Measurements from ENCODE around the gene FARS2. TPM values are rescaled to one million over a fixed set of nuclear protein-coding genes. Genes with fewer than 3 reads are reported as not detected.

FARS2 gene
- total and polyA plus RNA-seq, 2 of the 13 experiments (the other 11 are each of a cell fraction or from before 2014, with no cell fraction given): 15.4 to 26.0 TPM

DNA sequence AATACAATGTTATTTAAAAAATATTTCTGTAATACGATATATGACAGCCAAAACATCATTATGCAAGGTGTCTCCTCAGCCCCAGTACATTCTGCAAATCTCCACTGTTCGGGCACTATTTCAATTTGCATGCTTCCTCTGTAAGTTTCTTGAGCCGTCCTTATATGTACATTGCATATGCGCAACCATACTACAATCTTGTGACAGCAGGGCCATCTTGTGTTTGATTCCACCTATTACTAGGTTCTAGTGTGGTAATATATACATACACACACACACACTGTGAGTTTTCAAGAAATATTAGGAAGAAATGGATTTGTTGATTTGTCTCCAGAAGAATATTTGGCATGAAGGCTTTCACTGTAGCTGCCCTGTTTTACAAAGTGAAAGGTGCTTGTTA is 10.4 kb upstream of the FARS2 start:
- no peak for ATAC-seq

DNA sequence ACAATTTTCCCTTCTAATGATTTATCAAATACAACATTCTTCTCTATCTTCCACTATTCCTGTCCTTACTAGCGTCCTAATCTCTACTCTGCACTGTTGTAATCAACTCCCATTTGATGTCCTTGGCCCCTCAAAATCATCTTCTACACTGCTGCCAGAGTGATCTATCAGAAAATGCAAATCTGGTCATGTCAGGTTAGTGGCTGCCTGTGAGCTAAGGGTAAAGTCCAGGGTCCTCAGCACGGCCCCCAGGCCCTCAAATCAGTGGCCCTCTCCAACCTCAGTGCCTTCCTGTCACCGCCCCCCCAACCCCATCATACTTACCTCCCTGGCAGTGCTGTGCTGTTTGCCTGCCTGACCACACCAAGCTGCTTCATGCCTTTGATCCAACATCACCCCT is 4.4 kb upstream of the FARS2 start:
- FAIRE-seq (no peak), DNase-seq (ENCODE audit: low spot score) (no peak), ATAC-seq (no peak)
- ChIA-PET CTCF (ENCODE audit: low intra/inter-chr PET ratio, low total read pairs) (no interaction called here), POLR2A (no interaction called here)
- in situ Hi-C loops (cut with HindIII; ENCODE audit: extremely low pct_ligation_motif_present, low pct_unique_long_range_greater_than_20kb): no loop called here
- Histone ChIP-seq H3K4me1 (ENCODE audit: insufficient read depth, low read length) (peaks cover 34% of the 10 kb centered on the region), H3K79me2 (ENCODE audit: insufficient read depth, low read length) (peaks cover 54% of the 10 kb centered on the region), H3K4me2 (ENCODE audit: low read depth, low read length) (peak overlapping the region; percentile 5; the same call in 1 of the 2 replicates), H3K9ac (ENCODE audit: insufficient read depth, low read depth, low read length) (no peak overlapping the region), H3K9me3 (ENCODE audit: low read length) (no peaks in the 10 kb centered on the region), H3K36me3 (replicated peaks in 1 of 2; ENCODE audit: control insufficient read depth in 1 of 2, insufficient read depth in 2 of 2, low read length in 2 of 2) (peaks cover 11 to 17% of the 10 kb centered on the region in 2 experiments), H2AFZ (ENCODE audit: low read length) (no peak overlapping the region), H3K27me3 (ENCODE audit: control insufficient read depth in 1 of 2, insufficient read depth in 2 of 2, low read length in 2 of 2) (peaks cover 0 to 2% of the 10 kb centered on the region in 2 experiments; a peak in 1 of 5 replicates), H4K20me1 (ENCODE audit: insufficient read depth, low read length) (no peaks in the 10 kb centered on the region), H3K4me3 (replicated peaks in 1 of 3; ENCODE audit: insufficient read depth in 1 of 3, low read depth in 2 of 3, low read length in 3 of 3) (no peak overlapping the region), H3K27ac (ENCODE audit: extremely low read length, insufficient read depth, low read length) (no peak overlapping the region)
- no TSS peak for BruUV-seq (replicated peaks)
- WGBS (ENCODE audit: low lambda C conversion rate): 58% methylated on average over 3 of the region's 3 CpGs
- intact Hi-C loops (cut with micrococcal nuclease; ENCODE audit: unreplicated experiment): no loop called here
- TF ChIP-seq ZNF788 (CRISPR knock-in tag; IDR thresholded peaks at IDR 0.05; ENCODE audit: borderline replicate concordance) (no peak), HNF4G (IDR thresholded peaks at IDR 0.05; ENCODE audit: borderline replicate concordance, low read depth, low read length) (peak; percentile 22; the same call in 1 of the 2 replicates), HNF4G (CRISPR knock-in tag; IDR thresholded peaks at IDR 0.05; ENCODE audit: borderline replicate concordance, low read depth) (no peak), NCOA5 (CRISPR knock-in tag; IDR thresholded peaks at IDR 0.05) (no peak), ZFYVE20 (CRISPR knock-in tag; IDR thresholded peaks at IDR 0.05; ENCODE audit: borderline replicate concordance, low read depth) (no peak), CEBPG (CRISPR knock-in tag; IDR thresholded peaks at IDR 0.05) (no peak), HDAC2 (CRISPR knock-in tag; IDR thresholded peaks at IDR 0.05) (no peak), NONO (IDR thresholded peaks at IDR 0.05) (no peak), NONO (CRISPR knock-in tag; conservative IDR thresholded peaks at IDR 0.05) (0 out of 2 replicates have a peak, but pooled peaks have one; percentile 14), CBFB (CRISPR knock-in tag; IDR thresholded peaks at IDR 0.05) (no peak), HNF4A (CRISPR knock-in tag; IDR thresholded peaks at IDR 0.05) (peak; percentile 54)
- TF ChIP-seq, protein P1, sequence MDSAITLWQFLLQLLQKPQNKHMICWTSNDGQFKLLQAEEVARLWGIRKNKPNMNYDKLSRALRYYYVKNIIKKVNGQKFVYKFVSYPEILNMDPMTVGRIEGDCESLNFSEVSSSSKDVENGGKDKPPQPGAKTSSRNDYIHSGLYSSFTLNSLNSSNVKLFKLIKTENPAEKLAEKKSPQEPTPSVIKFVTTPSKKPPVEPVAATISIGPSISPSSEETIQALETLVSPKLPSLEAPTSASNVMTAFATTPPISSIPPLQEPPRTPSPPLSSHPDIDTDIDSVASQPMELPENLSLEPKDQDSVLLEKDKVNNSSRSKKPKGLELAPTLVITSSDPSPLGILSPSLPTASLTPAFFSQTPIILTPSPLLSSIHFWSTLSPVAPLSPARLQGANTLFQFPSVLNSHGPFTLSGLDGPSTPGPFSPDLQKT (CRISPR knock-in tag; IDR thresholded peaks at IDR 0.05; ENCODE audit: borderline replicate concordance): no peak

More for the DNA sequence above, 10.4 kb upstream of the FARS2 start:
- 0 out of 2 replicates have a peak, but pooled peaks have one; percentile 4 for TF ChIP-seq RBFOX2 (IDR thresholded peaks at IDR 0.05; ENCODE audit: low read depth, low read length)
- no peak for TF ChIP-seq NFIB (CRISPR knock-in tag; IDR thresholded peaks at IDR 0.05; ENCODE audit: borderline replicate concordance)
- TF ChIP-seq, protein P2, sequence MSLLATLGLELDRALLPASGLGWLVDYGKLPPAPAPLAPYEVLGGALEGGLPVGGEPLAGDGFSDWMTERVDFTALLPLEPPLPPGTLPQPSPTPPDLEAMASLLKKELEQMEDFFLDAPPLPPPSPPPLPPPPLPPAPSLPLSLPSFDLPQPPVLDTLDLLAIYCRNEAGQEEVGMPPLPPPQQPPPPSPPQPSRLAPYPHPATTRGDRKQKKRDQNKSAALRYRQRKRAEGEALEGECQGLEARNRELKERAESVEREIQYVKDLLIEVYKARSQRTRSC (CRISPR knock-in tag; IDR thresholded peaks at IDR 0.05; ENCODE audit: low read depth): no peak
- TF ChIP-seq, protein P3, sequence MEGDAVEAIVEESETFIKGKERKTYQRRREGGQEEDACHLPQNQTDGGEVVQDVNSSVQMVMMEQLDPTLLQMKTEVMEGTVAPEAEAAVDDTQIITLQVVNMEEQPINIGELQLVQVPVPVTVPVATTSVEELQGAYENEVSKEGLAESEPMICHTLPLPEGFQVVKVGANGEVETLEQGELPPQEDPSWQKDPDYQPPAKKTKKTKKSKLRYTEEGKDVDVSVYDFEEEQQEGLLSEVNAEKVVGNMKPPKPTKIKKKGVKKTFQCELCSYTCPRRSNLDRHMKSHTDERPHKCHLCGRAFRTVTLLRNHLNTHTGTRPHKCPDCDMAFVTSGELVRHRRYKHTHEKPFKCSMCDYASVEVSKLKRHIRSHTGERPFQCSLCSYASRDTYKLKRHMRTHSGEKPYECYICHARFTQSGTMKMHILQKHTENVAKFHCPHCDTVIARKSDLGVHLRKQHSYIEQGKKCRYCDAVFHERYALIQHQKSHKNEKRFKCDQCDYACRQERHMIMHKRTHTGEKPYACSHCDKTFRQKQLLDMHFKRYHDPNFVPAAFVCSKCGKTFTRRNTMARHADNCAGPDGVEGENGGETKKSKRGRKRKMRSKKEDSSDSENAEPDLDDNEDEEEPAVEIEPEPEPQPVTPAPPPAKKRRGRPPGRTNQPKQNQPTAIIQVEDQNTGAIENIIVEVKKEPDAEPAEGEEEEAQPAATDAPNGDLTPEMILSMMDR (CRISPR knock-in tag; IDR thresholded peaks at IDR 0.05): 0 out of 2 replicates have a peak, but pooled peaks have one; percentile 23
- TF ChIP-seq STAG1 (CRISPR knock-in tag; IDR thresholded peaks at IDR 0.05): peak; percentile 13; the same call in 1 of the 2 replicates
- Histone ChIP-seq H3K79me2 (ENCODE audit: insufficient read depth, low read length) (peaks cover 58% of the 10 kb centered on the region), H3K27ac (ENCODE audit: extremely low read length, insufficient read depth, low read length) (no peak overlapping the region), H2AFZ (ENCODE audit: low read length) (no peak overlapping the region), H3K9ac (ENCODE audit: insufficient read depth, low read depth, low read length) (no peak overlapping the region), H3K4me2 (ENCODE audit: low read depth, low read length) (no peak overlapping the region), H3K4me3 (replicated peaks in 1 of 3; ENCODE audit: insufficient read depth in 1 of 3, low read depth in 2 of 3, low read length in 3 of 3) (no peak overlapping the region), H3K36me3 (replicated peaks in 1 of 2; ENCODE audit: control insufficient read depth in 1 of 2, insufficient read depth in 2 of 2, low read length in 2 of 2) (peaks cover 14 to 28% of the 10 kb centered on the region in 2 experiments), H3K9me3 (ENCODE audit: low read length) (peaks cover 5% of the 10 kb centered on the region; the same call in 1 of the 2 replicates), H4K20me1 (ENCODE audit: insufficient read depth, low read length) (no peaks in the 10 kb centered on the region), H3K4me1 (ENCODE audit: insufficient read depth, low read length) (peaks cover 22% of the 10 kb centered on the region), H3K27me3 (ENCODE audit: control insufficient read depth in 1 of 2, insufficient read depth in 2 of 2, low read length in 2 of 2) (no peaks in the 10 kb centered on the region)
- intact Hi-C loops (cut with micrococcal nuclease; ENCODE audit: unreplicated experiment): no loop called here
- FAIRE-seq (no peak), DNase-seq (ENCODE audit: low spot score) (no peak)
- 98% methylated on average over 4 of the region's 4 CpGs for WGBS (ENCODE audit: low lambda C conversion rate)
- in situ Hi-C loops (cut with HindIII; ENCODE audit: extremely low pct_ligation_motif_present, low pct_unique_long_range_greater_than_20kb): no loop called here
- ChIA-PET CTCF (ENCODE audit: low intra/inter-chr PET ratio, low total read pairs) (no interaction called here), POLR2A (no interaction called here)
- BruUV-seq (replicated peaks): no TSS peak

Measured in HepG2 (cell line).